GM03348 (cell line): ENCODE results near the gene UBE2M.
"Not testable (repeated sequence)": the region's sequence is repeated elsewhere in the genome, so short reads cannot be mapped to it uniquely, and the experiment has no call there.

Experiments
- DNase-seq: peaks from one replicate; pipeline ENCODE4 v3.0.0; 2012; ENCODE audit warnings: low spot score

Gene UBE2M

DNA sequence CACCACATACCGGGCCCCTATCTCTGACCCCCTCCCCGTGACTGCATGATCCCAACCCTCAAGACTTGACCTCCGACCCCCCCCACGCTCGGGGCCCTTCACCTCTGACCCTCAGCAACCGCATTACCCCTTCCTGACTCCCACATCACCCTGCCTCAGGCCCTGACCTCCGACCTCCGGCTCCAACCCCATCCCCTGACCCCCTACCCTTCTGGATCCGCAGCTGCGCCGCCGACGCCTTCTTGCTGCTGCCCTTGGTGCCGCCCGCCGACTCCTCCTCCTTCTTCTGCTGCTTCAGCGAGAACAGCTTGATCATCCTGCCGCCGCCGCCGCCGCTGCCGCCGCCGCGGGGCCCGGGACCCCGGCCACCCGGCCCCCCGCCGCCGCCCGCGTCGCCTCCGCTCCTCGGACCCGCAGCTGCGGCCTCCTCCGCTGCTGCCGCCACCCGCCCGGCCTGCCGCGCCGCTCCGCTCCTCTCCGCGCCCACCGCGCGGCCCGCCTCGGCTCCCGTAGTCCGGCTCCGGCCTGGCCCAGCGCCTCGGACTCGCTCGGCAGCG lies at the start of gene UBE2M:
Gene UBE2M, minus strand, starts transcription at position 546 of the 557 bp plus-strand sequence. Its CDS starts 230 bp downstream, at position 316.
- DNase-seq, result no peak

- DNase-seq, result not testable (repeated sequence)
Observed at GRCh38 chr19:58607213-58607612, 48.8 kb upstream of the UBE2M start.

DNA sequence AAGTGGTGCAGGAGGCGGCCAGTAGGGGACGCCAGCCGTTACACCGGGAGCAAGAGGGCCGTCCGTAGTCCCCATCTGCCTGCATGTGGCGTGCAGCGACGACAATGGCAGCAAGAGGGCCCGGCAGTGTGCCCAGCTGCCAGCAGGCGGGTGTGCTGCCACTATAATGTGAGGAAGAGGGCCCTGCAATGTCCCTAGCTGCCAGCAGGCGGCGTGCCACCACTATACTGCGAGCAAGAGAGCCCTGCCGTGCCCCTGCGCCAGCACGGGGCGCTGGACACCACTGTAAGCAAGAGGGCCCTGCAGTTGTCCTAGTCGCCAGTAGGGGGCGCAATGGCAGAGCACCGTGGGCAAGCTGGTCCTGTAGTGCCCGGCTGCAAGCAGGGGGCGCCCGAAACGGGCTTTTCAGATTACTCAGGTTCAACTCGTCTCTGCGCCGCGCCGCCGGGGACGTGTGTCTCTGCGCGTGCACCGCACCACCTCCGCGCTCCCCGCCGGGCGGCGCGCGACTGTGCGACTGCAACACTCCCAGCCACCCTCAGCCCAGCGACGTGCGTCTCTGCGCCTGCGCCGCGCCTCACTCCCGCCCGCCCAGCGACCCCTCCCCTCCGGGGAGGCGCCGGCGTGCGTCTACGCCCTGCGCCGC lies 48.0 kb upstream of the UBE2M start:
- not testable (repeated sequence) for DNase-seq

- DNase-seq, result no peak
Observed at GRCh38 chr19:58586133-58586765, 27.8 kb upstream of the UBE2M start.

DNA sequence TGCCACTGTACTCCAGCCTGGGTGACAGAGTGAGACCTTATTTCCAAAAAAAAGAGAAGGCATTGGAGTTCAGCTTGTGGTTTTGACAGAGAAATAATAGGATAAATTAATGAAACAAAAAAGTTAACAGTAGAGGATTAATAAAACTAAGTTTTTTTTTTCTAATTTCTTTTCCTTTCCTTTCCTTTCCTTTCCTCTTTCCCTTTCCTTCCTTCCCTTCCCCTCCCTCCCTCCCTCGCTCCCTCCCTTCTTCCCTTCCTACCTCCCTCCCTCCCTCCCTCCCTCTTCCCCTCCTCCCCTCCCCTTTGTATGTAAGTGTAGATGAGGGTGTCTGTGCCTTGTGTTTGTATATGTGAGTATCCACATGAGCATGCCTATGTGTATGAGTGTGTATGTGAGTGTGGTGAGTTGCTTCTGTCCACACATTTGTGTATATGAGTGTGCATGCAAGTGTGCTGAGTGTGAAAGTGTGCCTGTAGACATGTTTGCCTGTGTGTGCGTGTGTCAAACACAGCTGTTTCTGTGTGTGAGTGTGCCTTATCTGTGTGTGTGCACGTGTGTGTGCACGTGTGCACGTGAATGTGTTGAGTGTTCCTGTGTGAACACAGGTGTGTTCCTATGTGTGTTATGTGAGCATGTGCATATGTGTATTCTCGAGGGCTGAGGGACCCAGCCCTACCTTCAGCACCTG lies 27.2 kb upstream of the UBE2M start:
- DNase-seq, result no peak

DNA sequence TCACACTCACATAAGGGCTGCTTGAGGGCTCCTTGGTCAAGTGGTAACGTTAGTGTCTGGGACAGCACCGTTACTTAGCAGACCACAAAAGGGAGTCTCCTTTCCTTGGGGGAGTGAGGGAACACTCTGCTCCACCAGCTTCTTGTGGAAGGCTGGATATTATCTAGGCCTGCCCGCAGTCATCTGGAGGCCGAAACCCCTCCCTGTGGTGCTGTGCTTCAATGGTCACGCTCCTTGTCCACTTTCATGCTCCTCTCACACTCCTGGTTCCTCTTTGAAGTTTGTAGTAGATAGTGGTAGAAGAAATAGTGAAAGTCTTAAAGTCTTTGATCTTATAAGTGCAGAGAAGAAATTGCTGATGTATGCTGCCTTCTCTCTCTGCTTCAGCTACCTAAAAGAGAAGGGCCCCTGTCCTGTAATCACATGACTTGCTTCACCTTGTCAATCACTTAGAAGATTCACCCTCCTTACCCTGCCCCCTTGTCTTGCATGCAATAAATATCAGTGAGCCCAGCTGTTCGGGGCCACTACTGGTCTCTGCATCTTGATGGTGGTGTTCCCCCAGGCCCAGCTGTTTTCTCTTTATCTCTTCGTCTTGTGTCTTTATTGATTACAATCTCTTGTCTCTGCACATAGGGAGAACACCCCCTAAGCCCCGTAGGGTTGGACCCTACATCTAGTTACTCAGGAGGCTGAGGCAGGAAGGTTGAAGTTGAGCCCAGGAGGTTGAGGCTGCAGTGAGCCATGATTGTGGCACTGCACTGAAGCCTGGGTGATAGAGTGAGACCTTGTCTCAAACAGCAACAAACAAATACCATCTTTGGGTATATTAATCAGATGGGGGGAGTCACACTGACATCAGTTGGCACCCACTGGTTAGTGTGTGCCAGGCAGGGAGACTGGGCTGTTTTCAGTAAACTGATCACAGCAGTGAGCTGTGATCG lies 26.4 kb upstream of the UBE2M start:
- DNase-seq, result no peak

GRCh38 chr19:58582985-58583384 lies 24.6 kb upstream of the UBE2M start:
- no peak for DNase-seq

- DNase-seq, result peak; percentile 84
Observed at GRCh38 chr19:58581227-58582141, 23.1 kb upstream of the UBE2M start.

- DNase-seq, result no peak
Observed at GRCh38 chr19:58579473-58580142, 21.2 kb upstream of the UBE2M start.

GRCh38 chr19:58578012-58578925 lies 19.9 kb upstream of the UBE2M start:
- DNase-seq, result no peak

DNA sequence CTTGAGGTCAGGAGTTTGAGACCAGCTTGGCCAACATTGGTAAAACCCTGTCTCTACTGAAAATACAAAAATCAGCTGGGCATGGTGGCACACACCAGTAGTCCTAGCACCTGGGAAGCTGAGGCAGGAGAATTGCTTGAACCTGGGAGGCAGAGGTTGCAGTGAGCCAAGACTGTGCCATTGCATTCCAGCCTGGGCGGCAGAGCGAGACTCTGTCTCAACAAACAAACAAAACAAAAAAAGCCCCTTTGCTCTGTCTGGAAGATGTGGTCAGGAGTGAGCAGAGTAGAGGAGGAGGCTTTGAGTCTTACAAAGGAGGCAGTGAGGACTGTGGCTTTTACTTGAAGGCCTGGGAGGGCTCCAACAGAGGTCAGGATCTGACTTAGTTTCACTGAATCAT lies 19.2 kb upstream of the UBE2M start:
- not testable (repeated sequence) for DNase-seq

DNA sequence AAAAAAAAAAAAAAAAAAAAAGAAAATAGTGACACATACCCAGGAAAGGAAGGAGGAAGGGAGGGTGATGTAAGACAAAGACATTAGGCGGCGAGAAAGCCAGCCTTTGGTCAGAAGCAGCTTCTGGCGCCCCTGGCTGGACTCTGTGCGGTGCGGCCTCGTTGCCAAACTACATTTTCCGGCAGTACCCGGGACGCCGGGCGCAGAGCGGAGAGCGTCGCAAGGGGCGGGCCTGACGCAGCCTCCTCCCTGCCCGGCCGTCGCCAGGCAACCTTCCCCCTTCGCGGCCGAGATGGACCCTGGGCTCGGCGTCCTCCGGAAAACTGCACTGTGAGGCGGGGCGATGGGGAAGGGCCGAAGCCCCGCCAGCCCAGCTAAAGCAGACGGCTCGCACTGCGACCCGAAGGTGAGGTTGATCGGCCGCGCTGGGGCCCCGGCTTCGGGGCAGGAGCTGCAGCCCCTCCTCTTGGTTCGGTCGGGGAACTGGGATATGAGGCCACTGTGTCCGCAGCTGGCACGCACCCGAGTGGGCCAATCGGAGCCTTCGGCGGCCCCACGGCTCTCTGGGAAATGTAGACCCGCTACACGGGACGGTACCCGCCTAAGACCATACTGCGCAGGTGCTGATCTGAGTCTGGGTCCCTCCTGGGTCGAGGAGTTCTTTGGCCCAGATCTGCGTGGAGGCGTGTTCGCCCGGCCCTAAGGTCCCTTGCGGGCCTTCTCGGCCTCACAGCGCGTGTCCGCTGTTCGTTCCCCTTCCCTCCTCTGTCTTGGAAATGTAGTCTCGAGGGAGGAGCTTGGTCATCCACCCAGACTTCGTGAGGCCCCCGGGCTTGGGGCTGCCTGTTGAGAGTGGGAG lies 17.0 kb upstream of the UBE2M start:
- peak; percentile 92 for DNase-seq

DNA sequence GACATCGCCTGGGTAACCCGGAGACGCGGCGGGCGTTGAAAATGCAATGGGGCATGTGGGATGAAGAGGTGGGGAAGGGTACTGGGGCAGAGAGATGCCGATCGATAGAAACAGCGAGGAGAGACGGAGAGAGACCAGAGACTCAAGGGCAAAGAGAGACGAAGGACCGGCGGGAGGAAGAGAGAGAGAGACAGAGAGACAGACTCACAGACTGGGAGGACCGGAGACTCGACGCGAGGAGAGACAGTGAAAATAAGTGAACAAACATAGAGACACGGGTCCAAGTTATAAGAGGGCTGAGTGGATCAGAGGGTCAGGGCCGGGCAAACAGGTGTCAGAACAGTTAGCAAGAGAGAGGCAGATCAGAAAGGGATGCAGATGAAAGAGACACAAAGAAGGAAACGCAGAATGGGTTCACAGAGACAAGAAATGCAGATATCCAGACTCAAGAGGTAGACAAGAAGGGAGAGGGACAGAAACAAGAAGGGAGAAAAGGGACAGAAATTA lies 15.3 kb upstream of the UBE2M start:
- no peak for DNase-seq

DNA sequence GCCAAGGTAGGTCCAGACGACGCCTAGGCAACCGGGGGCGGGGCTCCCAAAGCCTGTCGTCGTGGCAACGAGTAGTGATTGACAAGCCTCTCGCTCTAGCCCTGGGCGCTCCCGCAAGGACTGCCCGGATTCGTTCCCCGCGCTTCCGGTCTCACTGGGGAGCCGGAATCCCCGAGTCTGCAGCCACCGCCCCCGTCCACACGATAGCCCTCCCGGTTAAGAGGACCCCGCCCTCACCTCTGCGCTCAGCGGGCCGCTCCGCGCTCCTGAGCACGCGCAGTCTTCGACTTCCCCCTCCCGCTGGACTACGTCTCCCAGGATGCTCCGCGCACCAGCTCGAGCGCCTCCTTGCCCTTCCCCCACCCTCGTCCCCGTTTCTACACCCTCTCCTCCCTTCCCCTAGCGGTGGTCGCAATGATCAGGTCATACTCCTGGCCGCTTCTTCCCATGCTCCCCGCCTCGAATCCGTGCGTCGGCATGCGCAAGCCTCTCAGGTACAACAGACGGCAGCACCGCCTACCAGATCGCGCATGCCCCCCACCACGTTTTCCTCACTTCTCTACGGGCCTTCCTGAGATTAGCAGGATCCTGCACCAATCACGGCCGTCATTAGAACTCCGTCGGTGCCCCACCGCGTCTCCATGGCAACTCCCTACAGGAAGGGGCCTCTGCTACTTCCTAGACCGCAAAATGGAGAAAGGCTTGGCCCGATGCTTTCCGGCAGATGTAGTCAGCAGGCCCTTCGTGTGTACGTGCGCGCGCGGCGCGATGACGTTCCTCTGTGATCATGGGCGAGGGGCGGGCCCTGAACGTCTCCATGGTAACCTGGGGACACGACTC lies 14.6 kb upstream of the UBE2M start, which contains the start of gene MZF1:
Gene MZF1, minus strand, starts transcription at position 518 of the 840 bp plus-strand sequence. CDS start 1,946 bp downstream, outside the sequence.
- DNase-seq, result peak; percentile 96

GRCh38 chr19:58572026-58572817 lies 13.8 kb upstream of the UBE2M start:
- no peak for DNase-seq

DNA sequence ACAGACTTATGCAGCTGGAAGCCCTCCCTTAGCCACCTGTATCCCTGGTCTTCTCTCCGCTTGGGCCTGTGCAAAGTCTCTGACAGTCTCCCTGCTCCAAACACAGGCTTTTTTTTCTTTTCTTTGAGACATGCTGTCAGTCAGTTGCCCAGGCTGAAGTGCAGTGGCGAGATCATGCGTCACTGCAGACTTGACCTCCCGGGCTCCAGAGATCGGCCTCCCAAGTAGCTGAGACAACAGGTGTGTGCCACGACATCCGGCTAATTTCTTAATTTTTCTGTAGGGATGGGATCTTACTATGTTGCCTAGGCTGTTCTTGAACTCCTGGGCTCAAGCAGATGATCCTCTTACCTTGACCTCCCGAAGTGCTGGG lies 13.2 kb upstream of the UBE2M start:
- no peak for DNase-seq
